DOHH2 (cell line): ENCODE results near the gene JARID2.

Experiments used
- H3F3A ChIP-seq: fragments of 200-600 bp; sonication (generic), shearing (Covaris generic); 2 replicates; pipeline ENCODE4 v1.6.0; 2016; ENCODE audit warnings: antibody characterized with exemption, mild to moderate bottlenecking; ENCODE audit not compliant: control insufficient read depth, insufficient read depth
- H3K27ac ChIP-seq: fragments of 200-600 bp; sonication (generic); 2 replicates; pipeline ENCODE4 v1.5.1; 2014; ENCODE audit warnings: low read depth, mild to moderate bottlenecking, low read length, moderate library complexity
- H3K27me3 ChIP-seq: fragments of 200-600 bp; sonication (generic); 2 replicates; pipeline ENCODE4 v1.6.1; 2014; ENCODE audit warnings: mild to moderate bottlenecking, low read length, mixed read lengths; ENCODE audit not compliant: control insufficient read depth
- H3K36me3 ChIP-seq: fragments of 200-600 bp; sonication (generic); 2 replicates; pipeline ENCODE4 v1.6.1; 2014; ENCODE audit warnings: mild to moderate bottlenecking, low read length, moderate library complexity, mixed read lengths; ENCODE audit not compliant: control insufficient read depth
- H3K4me1 ChIP-seq: fragments of 200-600 bp; sonication (generic); 2 replicates; pipeline ENCODE4 v1.6.1; 2014; ENCODE audit warnings: mild to moderate bottlenecking, low read length, mixed read lengths; ENCODE audit not compliant: control insufficient read depth
- H3K4me2 ChIP-seq: fragments of 200-600 bp; sonication (generic); 2 replicates; pipeline ENCODE4 v1.6.0; 2014; ENCODE audit warnings: mild to moderate bottlenecking, low read length, moderate library complexity
- H3K4me3 ChIP-seq: fragments of 200-600 bp; sonication (generic); 2 replicates; pipeline ENCODE4 v1.5.1; 2014; ENCODE audit warnings: mild to moderate bottlenecking, low read length, mixed read lengths
- H3K79me2 ChIP-seq: fragments of 200-600 bp; sonication (generic); 2 replicates; pipeline ENCODE4 v1.6.1; 2014; ENCODE audit warnings: mild to moderate bottlenecking, low read length, mixed read lengths; ENCODE audit not compliant: control insufficient read depth
- H3K9me2 ChIP-seq: fragments of 200-600 bp; sonication (generic); replicated peaks from 2 replicates; pipeline ENCODE4 v1.6.1; 2014; ENCODE audit warnings: mild to moderate bottlenecking, low read length, mixed read lengths; ENCODE audit not compliant: control insufficient read depth
- H3K9me3 ChIP-seq: fragments of 200-600 bp; sonication (generic); 2 replicates; pipeline ENCODE4 v1.6.1; 2014; ENCODE audit warnings: antibody characterized with exemption, low read length, mixed read lengths; ENCODE audit not compliant: control insufficient read depth, insufficient read depth
- H4K20me1 ChIP-seq: fragments of 200-600 bp; sonication (generic); 2 replicates; pipeline ENCODE4 v1.6.0; 2014; ENCODE audit warnings: low read depth, mild to moderate bottlenecking, antibody characterized with exemption, low read length, moderate library complexity; ENCODE audit not compliant: control insufficient read depth, insufficient read depth
- EZH2phosphoT487 ChIP-seq: fragments of 200-600 bp; sonication (generic); IDR thresholded peaks from 2 replicates; pipeline ENCODE4 v1.6.1; 2017; ENCODE audit warnings: borderline replicate concordance, mild to moderate bottlenecking, antibody characterized with exemption, low read length, moderate library complexity, mixed read lengths
- TF ChIP-seq, protein P1 (sequence below): fragments of 200-600 bp; sonication (generic); IDR thresholded peaks from one replicate; pipeline ENCODE4 v1.5.1; 2014; ENCODE audit warnings: antibody characterized with exemption, mild to moderate bottlenecking, low read depth, low read length; ENCODE audit not compliant: poor library complexity, severe bottlenecking

JARID2 gene

DNA sequence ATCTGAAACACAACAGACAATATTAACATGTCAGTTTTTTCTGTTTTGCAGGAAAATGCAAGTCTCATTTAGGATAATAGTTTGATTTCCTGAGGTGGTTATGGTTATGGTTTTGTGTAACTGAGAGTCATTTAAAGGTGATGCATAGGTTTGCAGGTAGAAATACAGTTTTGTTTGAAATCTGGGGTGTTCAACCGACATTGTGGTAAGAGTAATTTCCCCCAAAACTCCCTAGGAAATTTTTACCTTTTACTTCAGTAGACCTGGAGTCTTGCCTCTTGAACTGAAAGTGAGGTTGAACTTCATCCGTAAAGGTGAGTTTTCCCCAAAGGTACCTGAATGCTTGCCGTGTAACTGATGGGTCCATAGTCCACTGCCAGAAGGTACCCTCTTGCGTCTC is 71.4 kb downstream of the JARID2 start:
- H3K9me2 ChIP-seq, result no peaks in the 10 kb centered on the region
- TF ChIP-seq EZH2phosphoT487, result no peak
- TF ChIP-seq, protein P1, sequence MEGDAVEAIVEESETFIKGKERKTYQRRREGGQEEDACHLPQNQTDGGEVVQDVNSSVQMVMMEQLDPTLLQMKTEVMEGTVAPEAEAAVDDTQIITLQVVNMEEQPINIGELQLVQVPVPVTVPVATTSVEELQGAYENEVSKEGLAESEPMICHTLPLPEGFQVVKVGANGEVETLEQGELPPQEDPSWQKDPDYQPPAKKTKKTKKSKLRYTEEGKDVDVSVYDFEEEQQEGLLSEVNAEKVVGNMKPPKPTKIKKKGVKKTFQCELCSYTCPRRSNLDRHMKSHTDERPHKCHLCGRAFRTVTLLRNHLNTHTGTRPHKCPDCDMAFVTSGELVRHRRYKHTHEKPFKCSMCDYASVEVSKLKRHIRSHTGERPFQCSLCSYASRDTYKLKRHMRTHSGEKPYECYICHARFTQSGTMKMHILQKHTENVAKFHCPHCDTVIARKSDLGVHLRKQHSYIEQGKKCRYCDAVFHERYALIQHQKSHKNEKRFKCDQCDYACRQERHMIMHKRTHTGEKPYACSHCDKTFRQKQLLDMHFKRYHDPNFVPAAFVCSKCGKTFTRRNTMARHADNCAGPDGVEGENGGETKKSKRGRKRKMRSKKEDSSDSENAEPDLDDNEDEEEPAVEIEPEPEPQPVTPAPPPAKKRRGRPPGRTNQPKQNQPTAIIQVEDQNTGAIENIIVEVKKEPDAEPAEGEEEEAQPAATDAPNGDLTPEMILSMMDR, result no peak
- no peaks in the 10 kb centered on the region for H3K36me3 ChIP-seq
- no peak overlapping the region for H3K4me2 ChIP-seq
- H3K4me1 ChIP-seq, result peaks cover 26% of the 10 kb centered on the region
- peaks cover 27% of the 10 kb centered on the region for H3K79me2 ChIP-seq
- no peaks in the 10 kb centered on the region for H3K9me3 ChIP-seq
- no peak overlapping the region for H3K4me3 ChIP-seq
- H3K27me3 ChIP-seq, result no peaks in the 10 kb centered on the region
- peaks cover 3% of the 10 kb centered on the region; the same call in 1 of the 2 replicates for H4K20me1 ChIP-seq
- no peak overlapping the region for H3K27ac ChIP-seq
- H3F3A ChIP-seq, result no peaks in the 10 kb centered on the region

DNA sequence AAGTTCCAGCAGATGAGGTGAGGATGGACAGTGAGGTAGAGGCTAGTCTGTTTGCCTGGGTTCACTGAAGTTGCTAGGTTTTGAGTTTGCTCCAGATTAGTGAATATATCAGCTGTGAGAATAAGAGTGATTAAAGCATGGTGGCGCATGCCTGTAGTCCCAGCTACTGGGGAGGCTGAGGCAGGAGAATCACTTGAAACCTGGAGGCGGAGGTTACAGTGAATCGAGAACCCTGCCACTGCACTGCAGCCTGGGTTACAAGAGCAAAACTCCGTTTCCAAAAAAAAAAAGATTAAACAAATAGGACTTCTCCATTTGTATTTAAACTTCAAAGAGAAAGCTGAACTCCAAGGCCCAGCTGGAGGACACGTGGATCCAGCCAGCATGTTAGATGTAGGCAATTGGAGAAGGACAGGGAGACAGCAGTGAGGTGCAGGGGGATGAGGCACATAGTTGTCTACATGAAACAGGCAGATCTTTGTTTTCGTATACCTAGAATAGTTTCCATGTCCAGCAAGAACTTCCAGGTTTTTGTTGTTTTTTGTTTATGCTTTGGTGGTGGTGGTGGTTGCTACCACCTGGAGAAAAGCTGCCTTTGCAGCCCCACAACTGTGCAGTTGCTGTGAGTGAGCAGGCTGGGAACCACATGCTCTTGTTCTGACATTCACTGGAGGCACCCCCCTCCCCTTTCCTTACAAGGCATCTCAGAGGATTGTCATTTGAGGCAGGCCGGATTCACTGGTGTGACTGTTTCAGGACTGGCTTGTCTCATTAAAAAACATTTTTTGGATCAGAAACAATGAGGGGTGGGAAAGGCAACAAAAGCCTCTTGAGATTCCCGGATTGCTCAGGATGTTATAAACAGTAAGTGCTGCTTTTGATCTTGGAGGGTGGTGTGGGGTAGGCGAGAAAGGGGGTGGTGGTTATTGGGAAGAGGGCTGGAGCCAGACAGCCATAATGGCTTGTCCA is 72.3 kb downstream of the JARID2 start:
- no peaks in the 10 kb centered on the region for H3K9me3 ChIP-seq
- H3K79me2 ChIP-seq, result peaks cover 24% of the 10 kb centered on the region
- TF ChIP-seq, protein P1, result no peak
- TF ChIP-seq EZH2phosphoT487, result no peak
- H3K36me3 ChIP-seq, result no peaks in the 10 kb centered on the region
- H3K4me2 ChIP-seq, result no peak overlapping the region
- H3K27ac ChIP-seq, result no peak overlapping the region
- H3K4me3 ChIP-seq, result no peak overlapping the region
- H3K4me1 ChIP-seq, result peaks cover 16% of the 10 kb centered on the region
- H3F3A ChIP-seq, result no peaks in the 10 kb centered on the region
- H3K9me2 ChIP-seq, result no peaks in the 10 kb centered on the region
- no peaks in the 10 kb centered on the region for H3K27me3 ChIP-seq
- H4K20me1 ChIP-seq, result no peaks in the 10 kb centered on the region; the same call in 1 of the 2 replicates

DNA sequence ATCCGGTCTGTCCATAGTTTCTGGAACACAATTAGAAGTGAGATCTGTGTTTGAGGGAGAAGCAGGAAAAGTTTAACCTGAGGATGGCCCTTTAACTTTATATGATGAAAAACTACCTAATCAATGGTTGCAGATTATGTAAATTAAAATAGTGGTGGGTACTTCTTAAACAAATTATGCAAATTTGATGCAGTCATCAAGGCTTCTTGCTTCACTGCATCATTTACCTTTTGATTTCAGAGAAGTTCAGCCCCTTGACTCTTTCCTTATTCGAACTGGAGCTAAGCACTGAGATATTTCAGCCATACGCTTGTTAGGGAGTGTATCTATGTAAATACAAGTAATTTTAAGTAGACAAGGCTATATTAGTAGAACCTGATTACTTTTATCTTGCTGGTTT is 73.8 kb downstream of the JARID2 start:
- Histone ChIP-seq H3K79me2 (peaks cover 16% of the 10 kb centered on the region), H3K9me3 (no peaks in the 10 kb centered on the region), H3K36me3 (no peaks in the 10 kb centered on the region), H3F3A (no peaks in the 10 kb centered on the region), H3K4me2 (no peak overlapping the region), H3K27me3 (no peaks in the 10 kb centered on the region), H3K4me1 (peaks cover 8% of the 10 kb centered on the region), H3K4me3 (no peak overlapping the region), H3K27ac (no peak overlapping the region), H4K20me1 (no peaks in the 10 kb centered on the region), H3K9me2 (no peaks in the 10 kb centered on the region)
- no peak for TF ChIP-seq EZH2phosphoT487
- TF ChIP-seq, protein P1, result no peak
